Measurements from ENCODE around the gene FCRL6.
A peak's percentile ranks its signal among the peaks of the same experiment; 100 is the strongest.

The FCRL6 gene

DNA sequence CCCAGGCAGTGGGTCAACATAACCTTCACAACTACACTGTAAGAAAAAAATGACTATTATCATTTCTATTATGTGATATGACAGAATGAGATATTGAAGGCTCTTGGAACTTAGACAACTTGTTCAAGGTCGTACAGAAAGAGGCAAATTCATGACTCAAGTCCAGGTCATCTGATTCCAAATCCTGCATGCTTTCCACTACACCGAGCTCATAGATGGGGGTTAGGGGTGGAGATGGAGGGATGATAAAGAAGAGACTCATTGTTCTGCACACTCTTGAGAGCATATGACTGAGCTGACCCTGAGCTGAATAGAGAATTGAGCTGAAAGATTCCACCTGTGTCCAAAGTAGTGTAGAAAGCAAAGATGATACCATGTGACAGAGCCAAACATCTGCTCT lies 2.8 kb downstream of the FCRL6 start:
- Histone ChIP-seq H3K9ac (ENCODE audit: low read length) (no peak overlapping the region), H3K27me3 (ENCODE audit: control insufficient read depth in 1 of 2, insufficient read depth in 1 of 2, low read length in 2 of 2) (peaks cover 0 to 8% of the 10 kb centered on the region in 2 experiments), H4K8ac (ENCODE audit: low read length) (no peak overlapping the region), H2BK120ac (ENCODE audit: low read depth, low read length) (no peak overlapping the region), H2AK5ac (ENCODE audit: low read length, severe bottlenecking) (no peak overlapping the region), H3K4ac (ENCODE audit: low read depth in 1 of 2, low read length in 2 of 2) (no peak overlapping the region), H3K36me3 (ENCODE audit: control insufficient read depth in 1 of 2, insufficient read depth in 2 of 2, low read depth in 1 of 2, low read length in 2 of 2) (no peaks in the 10 kb centered on the region), H2BK5ac (ENCODE audit: low read depth, low read length, poor library complexity, severe bottlenecking) (no peak overlapping the region), H3K9me3 (ENCODE audit: control insufficient read depth, low read length) (no peaks in the 10 kb centered on the region), H4K91ac (ENCODE audit: low read length) (no peak overlapping the region), H2BK12ac (ENCODE audit: low read length in 2 of 2) (no peak overlapping the region), H3K79me1 (replicated peaks; ENCODE audit: low read length, poor library complexity, severe bottlenecking) (no peaks in the 10 kb centered on the region), H3K4me2 (ENCODE audit: low read length, poor library complexity, severe bottlenecking) (no peak overlapping the region), H2BK15ac (ENCODE audit: low read depth, poor library complexity, severe bottlenecking) (no peak overlapping the region), H3K27ac (ENCODE audit: low read length, poor library complexity, severe bottlenecking) (no peak overlapping the region), H3K4me1 (ENCODE audit: control insufficient read depth, insufficient read depth, low read depth, low read length) (peaks cover 2% of the 10 kb centered on the region), H3K23ac (ENCODE audit: low read length in 2 of 2) (no peak overlapping the region), H3K14ac (ENCODE audit: low read length in 2 of 2) (no peak overlapping the region), H3K4me3 (ENCODE audit: insufficient read depth in 1 of 2, low read depth in 1 of 2, low read length in 2 of 2) (no peak overlapping the region), H2AFZ (ENCODE audit: low read depth, low read length) (no peak overlapping the region), H3K18ac (ENCODE audit: low read depth in 1 of 2, low read length in 2 of 2) (no peak overlapping the region)
- 57% methylated on average over 2 of the region's 2 CpGs for WGBS
- DNase-seq, result no peak

DNA sequence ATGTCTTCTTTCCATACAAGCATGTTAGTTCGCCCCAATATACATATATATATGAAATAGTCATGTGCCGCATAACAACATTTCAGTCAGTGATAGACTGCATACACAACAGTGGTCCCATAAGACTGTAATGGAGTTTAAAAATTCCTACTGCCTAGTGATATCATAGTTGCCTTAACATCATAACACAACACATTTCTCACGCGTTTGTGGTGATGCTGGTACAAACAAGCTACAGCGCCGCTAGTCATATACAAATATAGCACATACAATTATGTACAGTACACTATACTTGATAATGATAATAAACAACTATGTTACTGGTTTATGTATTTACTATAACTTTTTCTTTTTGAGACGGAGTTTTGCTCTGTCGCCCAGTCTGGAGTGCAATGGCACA lies 13.8 kb downstream of the FCRL6 start:
- Histone ChIP-seq H3K9me3 (ENCODE audit: control insufficient read depth, low read length) (no peaks in the 10 kb centered on the region), H3K27ac (ENCODE audit: low read length, poor library complexity, severe bottlenecking) (no peak overlapping the region), H3K4me2 (ENCODE audit: low read length, poor library complexity, severe bottlenecking) (no peak overlapping the region), H3K27me3 (ENCODE audit: control insufficient read depth in 1 of 2, insufficient read depth in 1 of 2, low read length in 2 of 2) (peaks cover 10 to 25% of the 10 kb centered on the region in 2 experiments), H3K18ac (ENCODE audit: low read depth in 1 of 2, low read length in 2 of 2) (no peak overlapping the region), H2AFZ (ENCODE audit: low read depth, low read length) (no peak overlapping the region), H2AK5ac (ENCODE audit: low read length, severe bottlenecking) (no peak overlapping the region), H3K36me3 (ENCODE audit: control insufficient read depth in 1 of 2, insufficient read depth in 2 of 2, low read depth in 1 of 2, low read length in 2 of 2) (no peaks in the 10 kb centered on the region), H3K4me3 (ENCODE audit: insufficient read depth in 1 of 2, low read depth in 1 of 2, low read length in 2 of 2) (no peak overlapping the region), H4K91ac (ENCODE audit: low read length) (no peak overlapping the region), H2BK5ac (ENCODE audit: low read depth, low read length, poor library complexity, severe bottlenecking) (no peak overlapping the region), H4K8ac (ENCODE audit: low read length) (no peak overlapping the region), H2BK15ac (ENCODE audit: low read depth, poor library complexity, severe bottlenecking) (no peak overlapping the region), H3K4me1 (ENCODE audit: control insufficient read depth, insufficient read depth, low read depth, low read length) (no peaks in the 10 kb centered on the region), H2BK12ac (ENCODE audit: low read length in 2 of 2) (no peak overlapping the region), H3K14ac (ENCODE audit: low read length in 2 of 2) (no peak overlapping the region), H3K23ac (ENCODE audit: low read length in 2 of 2) (no peak overlapping the region), H3K9ac (ENCODE audit: low read length) (no peak overlapping the region), H3K4ac (ENCODE audit: low read depth in 1 of 2, low read length in 2 of 2) (no peak overlapping the region), H3K79me1 (replicated peaks; ENCODE audit: low read length, poor library complexity, severe bottlenecking) (no peaks in the 10 kb centered on the region), H2BK120ac (ENCODE audit: low read depth, low read length) (no peak overlapping the region)
- DNase-seq, result no peak
- WGBS, result 98% methylated on average over 8 of the region's 8 CpGs

DNA sequence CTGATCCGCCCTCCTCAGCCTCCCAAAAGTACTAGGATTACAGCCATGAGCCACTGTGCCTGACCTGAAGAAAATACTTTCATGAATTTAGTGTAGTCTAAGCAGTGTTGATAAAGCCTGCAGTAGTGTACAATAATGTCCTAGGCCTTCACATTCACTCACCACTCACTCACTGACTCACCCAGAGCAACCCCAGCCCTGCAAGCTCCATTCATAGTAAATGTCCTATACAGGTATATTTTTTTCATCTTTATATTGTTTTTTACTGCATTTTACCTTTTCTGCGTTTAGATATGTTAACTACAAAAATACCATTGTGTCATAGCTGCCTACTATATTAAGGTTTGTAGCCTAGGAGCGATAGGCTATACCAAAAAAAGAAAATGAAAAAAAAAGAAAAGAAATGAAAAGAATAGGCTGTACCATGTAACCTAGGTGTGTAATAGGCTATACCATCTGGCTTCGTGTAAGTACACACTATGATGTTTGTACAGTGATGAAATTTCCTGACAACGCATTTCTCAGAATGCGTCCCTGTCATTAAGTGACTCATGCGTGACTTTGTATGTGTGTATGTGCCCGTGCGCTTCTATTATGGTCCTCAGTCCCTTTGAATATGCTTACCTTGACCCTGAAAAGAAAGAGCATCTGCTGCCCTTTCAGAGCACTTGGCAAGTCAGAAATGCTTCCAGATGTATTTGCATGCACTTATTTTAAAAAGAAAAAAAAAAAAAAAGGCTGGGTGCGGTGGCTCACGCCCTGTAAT lies 15.3 kb downstream of the FCRL6 start:
- Histone ChIP-seq H3K79me1 (replicated peaks; ENCODE audit: low read length, poor library complexity, severe bottlenecking) (no peaks in the 10 kb centered on the region), H3K4me2 (ENCODE audit: low read length, poor library complexity, severe bottlenecking) (no peak overlapping the region), H2AFZ (ENCODE audit: low read depth, low read length) (no peak overlapping the region), H3K27me3 (ENCODE audit: control insufficient read depth in 1 of 2, insufficient read depth in 1 of 2, low read length in 2 of 2) (peaks cover 21 to 30% of the 10 kb centered on the region in 2 experiments), H4K8ac (ENCODE audit: low read length) (no peak overlapping the region), H2BK12ac (ENCODE audit: low read length in 2 of 2) (no peak overlapping the region), H3K27ac (ENCODE audit: low read length, poor library complexity, severe bottlenecking) (no peak overlapping the region), H3K18ac (ENCODE audit: low read depth in 1 of 2, low read length in 2 of 2) (no peak overlapping the region), H4K91ac (ENCODE audit: low read length) (no peak overlapping the region), H2BK5ac (ENCODE audit: low read depth, low read length, poor library complexity, severe bottlenecking) (no peak overlapping the region), H3K14ac (ENCODE audit: low read length in 2 of 2) (no peak overlapping the region), H2BK120ac (ENCODE audit: low read depth, low read length) (no peak overlapping the region), H2BK15ac (ENCODE audit: low read depth, poor library complexity, severe bottlenecking) (no peak overlapping the region), H3K4ac (ENCODE audit: low read depth in 1 of 2, low read length in 2 of 2) (no peak overlapping the region), H2AK5ac (ENCODE audit: low read length, severe bottlenecking) (no peak overlapping the region), H3K4me1 (ENCODE audit: control insufficient read depth, insufficient read depth, low read depth, low read length) (no peaks in the 10 kb centered on the region), H3K4me3 (ENCODE audit: insufficient read depth in 1 of 2, low read depth in 1 of 2, low read length in 2 of 2) (no peak overlapping the region), H3K23ac (ENCODE audit: low read length in 2 of 2) (no peak overlapping the region), H3K9ac (ENCODE audit: low read length) (no peak overlapping the region), H3K9me3 (ENCODE audit: control insufficient read depth, low read length) (no peaks in the 10 kb centered on the region), H3K36me3 (ENCODE audit: control insufficient read depth in 1 of 2, insufficient read depth in 2 of 2, low read depth in 1 of 2, low read length in 2 of 2) (no peaks in the 10 kb centered on the region)
- DNase-seq, result no peak
- 83% methylated on average over 7 of the region's 11 CpGs for WGBS

DNA sequence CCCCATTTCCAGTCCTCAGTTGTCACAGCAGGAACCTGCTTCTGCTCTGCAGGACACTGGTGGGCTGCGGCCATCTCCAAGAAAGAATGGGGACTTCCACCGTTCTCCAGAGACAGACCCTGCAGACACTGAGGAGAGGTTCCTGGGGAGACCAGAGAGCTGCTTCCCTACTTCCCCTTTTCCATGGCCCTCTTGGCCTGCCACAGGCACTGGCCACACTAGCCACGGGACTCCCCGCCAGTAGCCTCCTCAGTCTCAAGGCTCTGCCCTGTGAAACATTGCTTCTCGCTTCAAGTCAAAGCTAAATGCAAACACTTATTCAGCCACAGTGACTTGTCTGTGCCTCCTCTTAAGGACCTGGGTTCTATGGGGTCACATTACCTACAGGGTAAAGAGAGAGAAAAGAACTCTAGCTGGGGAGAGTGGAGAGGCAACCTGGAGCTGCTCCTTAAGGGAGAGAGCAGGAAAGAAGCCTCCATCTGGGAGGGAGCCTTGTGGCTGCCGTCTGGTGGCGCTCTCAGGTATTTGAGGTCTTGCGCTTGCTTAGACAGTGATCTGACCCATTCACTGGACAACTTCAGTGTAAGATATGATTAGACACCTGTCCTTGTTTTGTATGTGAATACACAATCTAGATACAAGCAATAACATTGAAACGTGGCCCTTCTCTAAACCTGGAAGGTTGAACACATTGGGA lies 19.2 kb downstream of the FCRL6 start:
- H3K4me2 ChIP-seq (ENCODE audit: low read length, poor library complexity, severe bottlenecking), result no peak overlapping the region
- H4K8ac ChIP-seq (ENCODE audit: low read length), result no peak overlapping the region
- no peak overlapping the region for H2BK12ac ChIP-seq (ENCODE audit: low read length in 2 of 2)
- H2AFZ ChIP-seq (ENCODE audit: low read depth, low read length), result no peak overlapping the region
- H2BK120ac ChIP-seq (ENCODE audit: low read depth, low read length), result no peak overlapping the region
- H3K9me3 ChIP-seq (ENCODE audit: control insufficient read depth, low read length), result no peaks in the 10 kb centered on the region
- no peaks in the 10 kb centered on the region for H3K79me1 ChIP-seq (replicated peaks; ENCODE audit: low read length, poor library complexity, severe bottlenecking)
- H3K4ac ChIP-seq (ENCODE audit: low read depth in 1 of 2, low read length in 2 of 2), result no peak overlapping the region
- H2AK5ac ChIP-seq (ENCODE audit: low read length, severe bottlenecking), result no peak overlapping the region
- peaks cover 34 to 42% of the 10 kb centered on the region in 2 experiments for H3K27me3 ChIP-seq (ENCODE audit: control insufficient read depth in 1 of 2, insufficient read depth in 1 of 2, low read length in 2 of 2)
- no peak overlapping the region for H3K4me3 ChIP-seq (ENCODE audit: insufficient read depth in 1 of 2, low read depth in 1 of 2, low read length in 2 of 2)
- peak overlapping the region in 1 of 2 experiments; percentile 14 for H3K23ac ChIP-seq (ENCODE audit: low read length in 2 of 2)
- H3K36me3 ChIP-seq (ENCODE audit: control insufficient read depth in 1 of 2, insufficient read depth in 2 of 2, low read depth in 1 of 2, low read length in 2 of 2), result peaks cover 0 to 2% of the 10 kb centered on the region in 2 experiments
- no peak overlapping the region for H2BK15ac ChIP-seq (ENCODE audit: low read depth, poor library complexity, severe bottlenecking)
- peaks cover 6% of the 10 kb centered on the region for H3K4me1 ChIP-seq (ENCODE audit: control insufficient read depth, insufficient read depth, low read depth, low read length)
- H3K18ac ChIP-seq (ENCODE audit: low read depth in 1 of 2, low read length in 2 of 2), result no peak overlapping the region
- H4K91ac ChIP-seq (ENCODE audit: low read length), result no peak overlapping the region
- DNase-seq, result no peak
- H3K9ac ChIP-seq (ENCODE audit: low read length), result no peak overlapping the region
- peak overlapping the region; percentile 11 for H2BK5ac ChIP-seq (ENCODE audit: low read depth, low read length, poor library complexity, severe bottlenecking)
- no peak overlapping the region for H3K27ac ChIP-seq (ENCODE audit: low read length, poor library complexity, severe bottlenecking)
- no peak overlapping the region for H3K14ac ChIP-seq (ENCODE audit: low read length in 2 of 2)
- 56% methylated on average over 7 of the region's 9 CpGs for WGBS
